HK-2 (cell line): ENCODE measurements around the gene TTC21A.
A peak's percentile ranks its signal among the peaks of the same experiment; 100 is the strongest.

Experiments used
- DNase-seq: peaks from one replicate; pipeline ENCODE4 v3.0.0-alpha.2; 2018; ENCODE audit not compliant: unreplicated experiment

The TTC21A gene

GRCh38 chr3:39177708-39178332, 70.3 kb downstream of the TTC21A start:
- peak; percentile 72 for DNase-seq

DNA sequence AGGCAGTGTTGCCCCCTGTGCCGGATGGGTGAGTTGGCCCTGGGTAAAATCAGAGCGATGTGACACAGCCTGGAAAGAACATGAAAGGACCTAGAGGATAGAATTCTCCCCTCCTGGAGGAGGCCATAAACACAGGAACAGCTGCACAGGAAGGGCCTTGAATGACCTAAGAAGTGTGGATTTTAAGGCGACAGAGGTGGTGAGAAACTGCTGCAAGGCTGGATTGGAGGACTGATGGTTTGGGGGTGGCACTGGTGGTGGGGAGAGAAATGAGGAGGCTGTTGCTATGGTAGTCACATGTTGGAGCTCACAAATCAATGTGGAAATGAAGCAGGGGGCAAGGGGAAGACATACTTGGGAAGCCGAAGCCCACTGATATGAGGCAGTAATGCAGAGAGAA, 71.1 kb downstream of the TTC21A start:
- DNase-seq, result no peak

DNA sequence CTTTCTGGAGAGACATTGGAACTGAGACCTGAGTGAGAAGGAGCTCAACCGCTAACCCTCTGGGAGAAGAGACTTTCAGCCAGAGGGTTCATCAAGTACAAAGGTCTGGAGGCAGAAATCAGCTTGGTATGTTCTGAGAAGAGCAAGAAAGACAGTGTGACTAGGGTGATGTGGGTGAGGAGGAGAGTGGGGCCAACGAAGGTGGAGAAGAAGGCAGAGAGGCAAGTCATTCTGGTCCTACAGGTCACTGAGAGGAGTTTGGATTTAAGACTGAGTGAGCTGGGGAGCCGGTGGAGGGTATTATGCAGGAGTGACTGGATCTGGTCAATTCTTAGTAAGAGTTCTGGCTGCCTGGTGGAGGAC, 72.7 kb downstream of the TTC21A start:
- DNase-seq, result no peak

GRCh38 chr3:39180546-39181346, 73.3 kb downstream of the TTC21A start:
- peak; percentile 73 for DNase-seq

GRCh38 chr3:39181408-39182335, 74.2 kb downstream of the TTC21A start:
- no peak for DNase-seq

DNA sequence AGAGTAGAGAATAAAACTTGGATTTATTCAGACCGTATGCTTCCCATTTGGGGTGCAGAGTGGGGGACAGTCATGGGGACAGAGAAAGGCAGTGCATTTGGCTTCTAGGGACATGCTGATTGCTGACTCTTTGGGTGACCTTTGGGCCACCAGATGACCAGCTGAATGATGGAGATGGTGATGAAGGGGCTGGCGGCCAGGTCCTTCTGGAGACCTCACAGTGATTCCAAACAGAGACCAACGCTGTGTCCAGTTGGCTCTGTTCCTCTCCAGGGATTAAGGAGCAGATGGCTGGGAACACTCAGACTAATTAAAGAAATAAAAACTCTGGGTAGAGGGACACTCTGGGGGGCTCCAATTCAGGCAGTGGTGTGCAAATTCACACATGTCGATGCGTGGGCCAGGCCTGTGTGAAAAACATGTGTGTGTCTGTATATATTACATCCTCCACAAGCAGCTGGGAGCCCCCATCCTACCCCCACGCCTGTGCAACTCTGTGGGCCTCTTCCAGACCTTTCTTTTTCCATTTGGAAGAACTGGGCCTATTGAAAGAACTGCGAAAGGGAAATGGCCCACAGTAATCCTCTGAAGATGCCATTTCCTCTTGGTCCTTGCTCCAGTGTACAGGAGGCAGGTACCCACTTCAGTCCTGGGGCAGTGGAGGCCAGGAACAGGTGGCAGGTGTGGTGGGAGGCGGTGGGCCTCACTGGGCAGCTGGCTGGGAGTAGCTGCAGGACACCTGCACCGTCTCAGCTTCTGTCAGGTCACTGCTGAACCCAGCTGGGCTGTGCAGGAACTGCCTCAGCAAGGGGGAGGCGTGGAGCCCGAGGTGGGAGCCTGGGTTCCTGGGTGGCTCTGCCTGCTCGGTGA, 76.0 kb downstream of the TTC21A start:
- DNase-seq, result no peak

GRCh38 chr3:39184081-39184967, 76.8 kb downstream of the TTC21A start:
- DNase-seq, result no peak

- DNase-seq, result no peak
These were observed 77.4 kb downstream of the TTC21A start for GRCh38 chr3:39184968-39185285.

DNA sequence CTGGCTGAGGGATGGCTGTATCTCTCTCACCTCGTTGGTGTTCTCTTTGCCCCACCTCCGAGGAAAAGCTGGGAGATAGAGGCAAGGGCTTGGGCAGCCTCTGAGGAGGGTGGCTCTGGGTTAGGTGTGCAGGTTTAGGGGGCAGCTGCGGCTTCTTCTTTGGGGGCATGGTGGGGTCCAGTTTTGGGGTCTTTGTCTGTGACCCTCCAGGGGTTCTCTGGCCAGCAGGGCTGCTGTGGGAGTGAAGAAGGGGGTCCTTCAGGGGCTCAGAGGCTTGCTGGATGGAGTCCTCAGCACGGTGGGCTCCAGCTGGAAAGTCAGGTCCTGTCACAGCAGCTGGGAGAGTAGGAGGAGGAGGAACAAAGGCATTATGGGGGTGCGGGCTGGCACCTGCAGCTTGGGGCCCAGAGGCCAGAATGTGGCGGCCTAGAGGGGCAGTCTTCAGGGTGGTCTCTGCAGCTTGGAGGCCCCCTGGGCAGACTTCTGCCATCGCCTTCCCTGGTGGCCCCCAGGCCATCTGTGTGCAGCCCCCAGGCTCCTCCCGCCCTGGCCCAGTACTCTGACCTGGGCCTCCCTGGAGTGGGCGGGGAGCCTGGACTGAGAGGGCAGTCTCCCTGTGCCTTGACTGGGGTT, 78.0 kb downstream of the TTC21A start:
- DNase-seq, result no peak

DNA sequence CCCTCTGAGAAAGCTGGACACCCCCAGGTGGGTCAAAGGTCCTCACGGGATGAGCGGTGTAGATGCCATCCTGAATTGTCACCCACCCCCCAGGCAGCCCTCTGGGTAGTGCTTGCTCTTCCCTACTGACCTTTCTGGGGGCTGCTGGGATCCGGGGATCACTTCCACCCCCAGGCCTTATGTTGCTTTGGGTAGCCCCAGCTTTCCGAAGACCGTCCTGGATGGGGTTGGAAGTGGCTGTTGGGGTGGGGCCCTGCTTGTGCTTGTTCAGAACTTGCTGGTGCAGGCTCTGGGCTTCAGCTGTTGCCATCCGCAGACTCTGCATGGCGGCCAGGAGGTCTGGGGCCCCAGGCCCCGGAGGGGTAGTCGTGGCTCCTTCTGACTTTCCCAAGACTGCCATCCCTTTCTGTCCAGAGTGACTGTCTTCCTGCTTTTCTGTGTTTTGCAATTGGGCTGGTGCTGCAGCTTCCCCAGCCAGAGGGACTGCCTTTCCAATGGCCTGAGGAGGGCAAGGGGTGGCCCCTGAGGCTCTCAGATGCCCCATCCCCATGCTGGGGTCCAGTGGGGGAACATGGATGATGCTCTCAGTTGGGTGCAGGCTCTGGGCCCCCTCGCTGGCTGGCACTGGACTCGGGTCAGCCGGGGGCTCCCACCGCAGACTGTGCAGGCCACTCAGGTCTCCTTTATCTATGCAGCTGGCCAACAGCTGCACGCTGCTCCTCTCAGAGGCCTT, 78.6 kb downstream of the TTC21A start:
- DNase-seq, result no peak

DNA sequence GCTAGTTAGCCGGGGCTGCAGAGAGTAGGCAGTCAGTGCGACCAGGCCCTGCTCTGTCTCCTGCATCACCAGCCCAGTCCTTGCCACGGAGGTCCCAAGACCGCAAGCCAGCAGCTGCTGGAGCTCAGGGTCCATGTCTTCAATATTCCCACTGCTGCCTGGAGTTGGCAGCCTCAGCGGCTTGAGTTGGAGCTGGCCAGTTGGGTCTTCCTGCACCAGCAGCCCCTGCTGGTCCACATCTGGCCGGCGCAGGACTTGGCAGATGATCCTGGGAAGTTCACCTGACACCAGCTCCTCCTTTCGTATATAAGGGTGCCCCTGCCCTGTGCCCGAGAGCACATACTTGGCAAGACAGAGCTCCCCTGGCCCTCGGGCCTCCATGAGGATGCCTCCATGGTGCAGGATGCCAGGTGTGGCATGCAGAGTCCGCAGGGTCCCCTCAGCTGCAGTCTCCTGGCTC, 79.2 kb downstream of the TTC21A start:
- DNase-seq, result no peak

- no peak for DNase-seq
These were observed 80.1 kb downstream of the TTC21A start for GRCh38 chr3:39187372-39188155.
